Cardiac atrium fibroblast (primary cell): ENCODE results near the gene SNRPD3. TPM values are rescaled to one million over a fixed set of nuclear protein-coding genes. Genes with fewer than 3 reads are reported as not detected.

Experiments used
- total RNA-seq: library from RNA; depleted of rRNA; stranded (reverse); fragments of >200 nt; gene quantifications from 2 replicates; pipeline ENCODE4 v1.2.3, GENCODE V29; 2015

The SNRPD3 gene
- total RNA-seq = 147 and 199 TPM in 2 replicates

GRCh38 chr22:24555165-24556039, at the start of gene SNRPD3:
TSS of gene SNRPD3 (plus strand) at chr22:24555999. CDS start at chr22:24557675, 1,676 bp downstream.

DNA sequence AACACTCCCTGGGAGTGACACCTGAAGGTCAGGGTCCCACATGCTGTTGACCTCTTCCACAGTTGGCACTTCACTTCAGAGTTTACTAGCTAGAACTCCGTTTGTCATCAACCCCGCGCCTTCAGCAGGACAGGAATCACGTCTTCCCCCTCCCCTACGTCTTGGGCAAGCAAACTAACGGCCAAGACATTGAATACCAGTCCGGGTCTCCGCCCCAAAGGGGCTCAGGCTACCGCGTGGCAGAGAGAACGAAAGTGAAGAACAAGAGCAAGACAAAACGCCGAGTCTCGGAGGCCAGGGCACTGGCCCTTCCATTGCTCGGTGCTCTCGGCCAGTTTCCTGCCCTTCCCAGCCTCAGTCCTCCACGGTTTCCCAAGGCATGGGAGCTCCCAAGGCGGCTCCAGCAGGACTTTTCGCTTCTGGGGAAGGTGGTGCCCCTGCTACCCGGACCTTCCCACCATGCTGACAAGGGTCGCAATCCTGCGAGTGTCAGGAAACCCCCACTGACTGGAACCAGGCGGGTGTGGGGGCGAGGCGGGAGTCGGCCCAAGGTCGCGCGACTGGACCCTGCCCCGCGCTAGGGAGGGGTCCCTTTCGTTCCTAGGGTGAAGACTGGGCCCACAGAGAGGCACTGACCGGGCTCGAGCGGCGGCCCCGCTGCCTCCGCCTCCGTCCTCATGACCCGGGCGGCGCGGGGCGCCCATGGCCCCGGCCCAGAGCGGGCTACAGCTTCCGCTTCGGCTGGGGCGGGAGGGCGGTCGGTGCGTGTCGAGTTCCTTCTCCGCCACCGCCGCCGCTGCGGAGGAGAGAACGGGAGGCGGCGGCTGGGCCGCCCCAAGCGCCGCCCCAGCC, 1.3 kb upstream of the SNRPD3 start, which contains the start of gene GUCD1:
GUCD1 (minus strand) TSS at position 826 of the 852 bp plus-strand sequence; CDS start at position 679, 147 bp downstream.

DNA sequence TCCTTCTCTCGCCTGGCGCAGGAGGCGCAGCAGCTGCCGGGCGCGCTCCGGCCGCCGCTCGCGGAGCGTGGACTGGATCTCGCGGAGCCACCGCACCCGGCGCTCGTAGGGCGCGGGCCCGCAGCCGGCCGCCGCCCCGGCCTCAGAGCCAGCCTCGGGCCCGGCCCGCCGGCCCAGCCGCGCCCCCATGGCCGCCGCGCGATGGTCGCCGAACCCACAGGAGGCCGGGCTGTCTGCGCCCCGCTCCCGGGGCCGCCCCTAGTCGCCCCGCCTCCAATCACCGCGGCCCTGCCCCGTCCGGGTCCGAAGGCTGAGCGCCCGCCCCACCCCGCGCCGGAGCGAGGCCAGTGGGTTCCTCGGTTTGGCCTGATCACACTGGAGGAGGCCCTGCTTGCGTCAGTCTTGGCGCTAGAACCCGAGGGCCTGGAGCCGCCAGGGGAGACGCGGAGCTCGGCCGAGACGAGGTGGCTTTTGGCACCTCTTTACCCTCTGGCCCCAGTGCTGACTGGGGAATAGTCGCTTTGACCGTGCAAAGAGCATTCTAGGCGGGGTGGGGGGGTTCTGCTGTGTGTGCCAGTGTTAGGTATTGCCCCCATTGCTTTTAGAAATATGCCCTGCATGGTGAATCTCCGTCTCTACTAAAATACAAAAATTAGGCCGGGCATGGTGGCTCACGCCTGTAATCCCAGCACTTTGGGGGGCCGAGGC, 37.2 kb downstream of the SNRPD3 start, which contains the start of gene LRRC75B:
LRRC75B (minus strand) TSS at position 223 of the 708 bp plus-strand sequence; CDS start at position 189, 34 bp downstream.

GRCh38 chr22:24602847-24603769, 47.3 kb downstream of the SNRPD3 start, which contains the start of gene GGT1:
TSS of gene GGT1 (plus strand) at chr22:24603193. CDS start at chr22:24611082, 7,889 bp downstream.

Other genes starting within 250 kb of the SNRPD3 start
- gene ADORA2A, start 128.4 kb upstream of the SNRPD3 start, total RNA-seq = 5.1 and 6.8 TPM in 2 replicates
- not detected in 2 replicates for gene UPB1, start 60.7 kb upstream of the SNRPD3 start, total RNA-seq
- 110 and 145 TPM in 2 replicates for gene GUCD1, start 861 bp upstream of the SNRPD3 start, total RNA-seq
- gene LRRC75B, start 37.1 kb downstream of the SNRPD3 start, total RNA-seq = 6.8 and 9.9 TPM in 2 replicates
- 0.54 TPM in 1 of 2 replicates, not detected in the other for gene GGT1, start 47.2 kb downstream of the SNRPD3 start, total RNA-seq
- gene PIWIL3, start 218.7 kb downstream of the SNRPD3 start, total RNA-seq = not detected in 2 replicates